Measurements from ENCODE around the gene PPP1R36.
"Not testable (repeated sequence)": the region's sequence is repeated elsewhere in the genome, so short reads cannot be mapped to it uniquely, and the experiment has no call there.

PPP1R36 gene

DNA sequence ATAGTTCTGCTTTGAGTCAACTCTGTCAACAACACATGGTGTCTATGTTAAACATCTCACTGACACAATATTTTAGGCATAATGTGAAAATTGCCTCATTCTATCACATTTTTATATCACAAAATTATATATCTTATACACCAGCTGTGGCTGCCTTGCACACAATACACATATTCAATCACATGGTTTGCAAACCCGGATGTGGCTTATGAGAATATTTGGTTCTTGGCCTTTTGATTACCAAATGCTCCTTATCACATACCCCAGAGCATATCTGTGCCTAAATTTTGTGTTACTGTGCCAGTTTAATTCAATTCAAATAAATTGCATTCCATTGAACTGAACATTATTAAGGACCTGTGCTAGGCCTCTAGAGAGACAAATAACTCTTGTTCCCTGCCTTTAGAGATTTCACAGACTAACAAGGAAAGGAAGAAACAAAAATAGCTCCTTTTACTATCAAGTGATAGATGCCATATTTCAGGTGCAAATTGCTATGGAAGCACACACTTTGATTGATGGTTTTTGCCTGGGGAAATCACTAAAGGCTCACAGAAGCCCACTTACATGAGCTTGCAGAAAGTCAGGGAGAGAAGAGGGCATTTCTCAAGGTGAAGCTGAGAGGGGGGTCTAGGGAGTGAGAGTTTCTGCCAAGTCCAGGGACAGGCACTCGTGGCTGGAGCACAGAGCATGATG, 63.4 kb downstream of the PPP1R36 start:
- DNase-seq (ENCODE audit: low read depth) = no peak

- no peak for DNase-seq (ENCODE audit: low read depth)
Observed at GRCh38 chr14:64614166-64614565, 64.4 kb downstream of the PPP1R36 start.

- DNase-seq (ENCODE audit: low read depth) = no peak
Observed at GRCh38 chr14:64614805-64615391, 65.1 kb downstream of the PPP1R36 start.

- DNase-seq (ENCODE audit: low read depth) = not testable (repeated sequence)
Observed at GRCh38 chr14:64617872-64618408, 68.2 kb downstream of the PPP1R36 start.

DNA sequence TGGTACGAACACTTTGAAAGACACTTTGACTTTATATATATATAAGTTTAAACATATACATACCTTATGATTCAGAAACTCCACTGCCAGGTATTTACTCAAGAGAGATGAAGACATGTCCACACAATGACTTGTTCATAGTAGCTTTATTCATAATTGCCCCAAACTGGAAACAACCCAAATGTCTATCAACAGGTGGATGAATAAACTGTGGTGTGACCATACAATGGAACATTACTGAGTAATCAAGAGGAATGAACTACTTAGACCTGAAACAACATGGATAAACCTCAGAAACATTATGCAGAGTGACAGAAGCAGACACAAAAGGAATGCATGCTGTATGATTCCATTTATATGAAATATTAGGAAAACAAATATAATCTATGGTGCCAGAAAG, 71.1 kb downstream of the PPP1R36 start:
- DNase-seq (ENCODE audit: low read depth) = no peak

DNA sequence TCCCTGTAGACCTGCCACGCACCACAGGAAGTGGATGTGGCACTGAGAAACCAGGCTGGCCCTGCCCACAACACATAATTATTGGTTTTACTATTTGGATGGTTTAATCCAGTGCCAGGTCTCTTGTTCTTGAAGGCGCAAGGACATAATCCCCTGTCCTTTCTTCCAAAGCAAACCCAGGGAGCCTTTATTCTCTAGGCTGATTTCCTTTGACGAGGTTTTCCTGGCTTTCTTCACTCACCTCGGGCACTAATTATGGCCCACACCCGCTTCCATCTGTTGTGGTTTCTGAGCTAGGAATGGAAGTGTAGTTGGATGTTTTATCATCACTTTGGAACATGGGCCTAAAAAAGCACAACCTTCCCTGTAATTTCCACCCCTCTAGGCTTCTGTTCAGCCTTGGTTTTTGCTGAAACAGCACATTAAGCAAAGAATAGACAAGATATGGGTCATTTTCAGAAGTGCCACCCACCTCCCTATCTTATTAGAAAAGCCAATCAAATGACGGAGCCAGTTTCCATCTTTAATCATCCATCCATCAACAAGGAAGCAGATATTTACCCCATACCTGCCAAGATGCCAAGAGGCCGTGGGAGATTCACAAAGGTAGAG, 73.9 kb downstream of the PPP1R36 start:
- no peak for DNase-seq (ENCODE audit: low read depth)

GRCh38 chr14:64625386-64626232, 75.8 kb downstream of the PPP1R36 start:
- DNase-seq (ENCODE audit: low read depth) = no peak

DNA sequence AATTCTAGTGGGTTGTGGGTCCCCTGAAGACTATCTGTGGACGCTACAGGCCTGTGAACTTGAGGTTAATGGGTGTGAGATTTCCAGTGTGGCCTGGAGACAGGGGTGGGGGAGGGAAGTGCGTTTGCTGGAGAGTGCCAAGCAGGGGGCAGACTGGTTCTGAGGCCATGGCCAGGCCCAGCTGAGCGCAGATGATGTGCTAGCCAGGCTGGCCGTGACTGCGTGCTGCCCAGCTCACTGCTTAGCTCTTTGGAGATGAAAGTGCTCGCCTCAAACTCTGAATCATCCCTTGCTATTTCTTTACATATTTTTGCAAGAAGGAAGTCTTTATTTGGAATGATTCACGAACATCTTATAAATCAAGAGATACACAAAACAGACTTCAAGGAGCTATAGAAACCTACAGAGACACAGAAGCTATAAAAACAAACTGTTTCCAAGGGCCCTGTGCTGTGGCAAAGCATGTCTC, 79.2 kb downstream of the PPP1R36 start:
- peak; percentile 93 for DNase-seq (ENCODE audit: low read depth)

- no peak for DNase-seq (ENCODE audit: low read depth)
Observed at GRCh38 chr14:64630778-64631177, 81.0 kb downstream of the PPP1R36 start.

- DNase-seq (ENCODE audit: low read depth) = not testable (repeated sequence)
Observed at GRCh38 chr14:64631222-64631621, 81.5 kb downstream of the PPP1R36 start.

- no peak for DNase-seq (ENCODE audit: low read depth)
Observed at GRCh38 chr14:64632056-64632455, 82.3 kb downstream of the PPP1R36 start.

- DNase-seq (ENCODE audit: low read depth) = no peak
Observed at GRCh38 chr14:64634558-64634957, 84.8 kb downstream of the PPP1R36 start.

DNA sequence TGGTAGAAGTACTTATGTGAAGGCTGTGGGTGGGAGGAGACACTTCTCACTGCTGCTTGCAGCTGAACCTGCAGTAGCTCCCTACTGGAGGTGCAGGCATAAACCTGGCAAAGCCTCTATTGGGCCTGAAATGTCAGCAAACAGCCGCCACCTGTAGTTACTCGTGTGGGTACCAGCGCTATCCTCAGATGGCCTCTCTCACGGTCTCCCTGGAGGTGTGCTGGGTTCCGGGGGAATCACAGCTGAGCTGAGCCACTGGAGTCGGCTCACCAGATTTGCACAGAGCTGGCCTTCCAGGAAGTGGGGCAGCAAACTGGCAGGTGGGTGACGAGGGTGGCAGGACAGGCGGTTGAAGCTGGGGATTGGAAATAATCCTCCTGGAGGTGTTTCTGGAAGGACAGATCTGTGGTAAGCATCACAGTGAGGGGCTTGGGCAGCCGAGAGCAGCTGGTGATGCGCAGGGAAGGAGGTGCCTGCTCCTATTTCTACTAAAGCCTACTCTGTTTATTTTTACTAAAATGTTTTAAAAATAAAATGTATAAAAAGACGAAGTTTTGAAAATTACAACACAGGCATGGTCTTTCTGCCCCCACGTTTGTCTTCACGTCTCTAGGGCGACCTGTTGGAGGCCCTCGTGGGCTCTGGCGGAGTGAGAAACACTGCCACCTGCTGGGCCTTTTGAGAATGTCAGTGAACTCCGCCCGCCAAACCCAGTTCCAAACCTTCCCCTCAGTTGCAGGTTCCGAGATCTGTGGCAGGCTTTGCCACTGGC, 86.6 kb downstream of the PPP1R36 start:
- DNase-seq (ENCODE audit: low read depth) = no peak

DNA sequence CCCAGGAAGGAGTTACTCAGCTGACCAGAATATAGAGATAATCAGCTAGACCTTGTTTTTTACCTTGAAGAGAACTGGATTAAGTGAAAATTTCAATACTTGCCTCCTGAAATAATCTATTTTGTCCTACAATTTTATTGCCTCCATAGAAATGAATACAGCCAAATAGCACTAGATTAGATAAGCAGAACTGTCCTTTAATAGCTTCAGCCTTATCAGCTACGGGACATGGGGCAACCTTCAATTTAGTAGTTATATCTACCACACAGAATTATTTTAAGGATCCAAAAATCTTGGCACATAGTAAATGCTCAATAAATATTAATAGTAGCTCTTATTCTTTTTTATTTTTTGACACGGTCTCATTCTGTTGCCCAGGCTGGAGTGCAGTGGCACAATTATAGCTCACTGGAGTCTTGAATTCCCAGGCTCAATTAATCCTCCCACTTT, 87.2 kb downstream of the PPP1R36 start:
- DNase-seq (ENCODE audit: low read depth) = no peak

GRCh38 chr14:64637735-64638473, 88.1 kb downstream of the PPP1R36 start:
- no peak for DNase-seq (ENCODE audit: low read depth)

DNA sequence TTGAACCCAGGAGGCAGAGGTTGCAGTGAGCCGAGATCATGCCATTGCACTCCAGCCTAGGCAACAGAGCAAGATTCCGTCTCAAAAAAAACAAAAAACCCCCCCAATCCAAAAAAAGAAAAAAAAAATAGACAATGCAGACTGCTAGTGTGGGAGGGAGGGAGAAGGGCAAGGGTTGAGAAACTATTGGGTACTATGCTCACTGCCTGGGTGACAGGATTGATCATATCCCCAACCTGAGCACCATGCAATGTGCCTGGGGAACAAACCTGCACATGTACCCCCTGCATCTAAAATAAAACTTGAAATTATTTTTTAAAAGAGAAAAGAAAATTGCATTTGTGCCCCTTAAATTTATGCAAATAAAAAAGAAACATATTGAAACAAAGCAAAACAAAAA, 88.9 kb downstream of the PPP1R36 start:
- DNase-seq (ENCODE audit: low read depth) = no peak
